Coronary artery (tissue), 2 donors: ENCODE results near the gene RALGPS1.

Experiments used
- DNase-seq: peaks from one replicate; pipeline ENCODE4 v3.0.0-alpha.2; 2017; ENCODE audit warnings: low spot score
- H3K27ac ChIP-seq, 2 donors: fragments of 200-600 bp; sonication (generic); one replicate each; pipeline ENCODE4 v1.5.1; 2016 to 2019
- H3K4me3 ChIP-seq: fragments of 200-600 bp; sonication (generic); 2 replicates; pipeline ENCODE4 v1.5.1; 2016; ENCODE audit warnings: mild to moderate bottlenecking, moderate library complexity
- CTCF ChIP-seq: fragments of 200-600 bp; sonication (generic); IDR thresholded peaks from one replicate; pipeline ENCODE4 v1.5.1; 2019; ENCODE audit warnings: antibody characterized with exemption

RALGPS1 gene

GRCh38 chr9:127249877-127250276 lies 335.3 kb downstream of the RALGPS1 start:
- no peak for TF ChIP-seq CTCF
- no peak for DNase-seq
- no peak overlapping the region for H3K27ac ChIP-seq
- no peak overlapping the region for H3K4me3 ChIP-seq

- Histone ChIP-seq H3K27ac (peak overlapping the region; percentile 33 to 72), H3K4me3 (no peak overlapping the region)
- DNase-seq = no peak
- no peak for TF ChIP-seq CTCF
Measured at GRCh38 chr9:127250896-127251391, 336.4 kb downstream of the RALGPS1 start.

- no peak for TF ChIP-seq CTCF
- H3K27ac ChIP-seq = no peak overlapping the region
- H3K4me3 ChIP-seq = no peak overlapping the region
- no peak for DNase-seq
Measured at GRCh38 chr9:127252410-127253318, 338.1 kb downstream of the RALGPS1 start.

- no peak for TF ChIP-seq CTCF
- DNase-seq = no peak
- Histone ChIP-seq H3K27ac (no peak overlapping the region), H3K4me3 (no peak overlapping the region)
Measured at GRCh38 chr9:127253446-127253845, 338.9 kb downstream of the RALGPS1 start.

- no peak for DNase-seq
- H3K4me3 ChIP-seq = no peak overlapping the region
- no peak overlapping the region for H3K27ac ChIP-seq
- no peak for TF ChIP-seq CTCF
Measured at GRCh38 chr9:127255692-127256091, 341.1 kb downstream of the RALGPS1 start.

- Histone ChIP-seq H3K4me3 (no peak overlapping the region), H3K27ac (no peak overlapping the region)
- no peak for TF ChIP-seq CTCF
- DNase-seq = no peak
Measured at GRCh38 chr9:127256324-127256723, 341.7 kb downstream of the RALGPS1 start.
